DMS114 treated with DMSO at 0.1 percent for 48 hours (cell line): ENCODE data around the gene BCL2A1.
"Not testable (repeated sequence)": the region's sequence is repeated elsewhere in the genome, so short reads cannot be mapped to it uniquely, and the experiment has no call there.

Experiments
- DNase-seq: peaks from one replicate; lab custom pipeline; 2025; ENCODE audit not compliant: unreplicated experiment; lab: John Stamatoyannopoulos, UW

The BCL2A1 gene

DNA sequence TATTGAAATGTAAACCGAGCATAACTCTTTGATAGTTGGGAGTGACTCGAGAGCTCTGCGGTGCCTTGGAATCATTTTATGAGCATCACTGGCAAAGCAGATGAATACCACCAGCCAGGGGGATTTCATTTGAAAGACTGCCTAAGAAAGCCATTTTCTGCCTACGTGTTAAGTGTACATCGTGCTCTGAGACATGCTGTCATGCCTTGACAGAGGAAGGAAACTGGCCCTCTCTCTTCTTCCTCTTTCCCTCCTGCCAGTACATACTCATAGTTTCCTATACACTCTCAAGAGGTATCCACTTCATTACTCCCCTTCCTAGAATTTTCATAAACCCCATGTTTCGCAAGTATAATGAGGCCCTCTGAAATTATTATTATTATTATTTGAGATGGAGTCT is 8.8 kb downstream of the BCL2A1 start:
- DNase-seq: no peak

DNA sequence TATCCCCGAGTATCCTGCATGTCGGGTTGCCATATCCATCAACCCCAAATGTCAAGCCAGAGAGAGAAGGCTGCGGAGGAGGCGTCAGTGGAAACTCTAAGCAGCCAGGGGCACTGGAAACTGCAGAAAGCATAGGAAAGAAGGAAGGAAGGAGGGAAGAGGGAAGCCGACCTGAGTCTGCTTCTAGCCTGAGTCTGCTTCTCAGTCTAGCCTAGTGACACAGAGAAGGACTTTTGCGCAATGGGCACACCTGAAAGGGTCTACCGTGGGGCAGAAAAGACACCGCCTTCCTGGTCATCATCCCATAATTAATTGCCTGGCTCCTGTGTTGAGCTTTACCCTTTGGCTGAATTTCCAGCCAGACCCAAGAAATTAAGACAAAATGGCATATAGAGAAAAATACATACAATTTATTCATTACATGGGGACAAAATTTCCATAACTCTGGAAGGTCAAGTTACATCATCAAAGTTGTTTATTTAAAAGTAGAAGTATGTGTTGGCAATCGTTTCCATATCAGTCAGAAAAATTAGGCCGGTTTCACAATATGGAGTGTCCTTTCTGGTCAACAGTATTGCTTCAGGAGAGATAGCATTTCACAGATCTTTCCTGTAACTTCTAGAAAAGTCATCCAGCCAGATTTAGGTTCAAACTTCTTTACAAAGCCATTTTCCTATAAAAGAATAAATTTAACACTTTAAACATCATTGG is 10.3 kb downstream of the BCL2A1 start:
- no peak for DNase-seq

DNA sequence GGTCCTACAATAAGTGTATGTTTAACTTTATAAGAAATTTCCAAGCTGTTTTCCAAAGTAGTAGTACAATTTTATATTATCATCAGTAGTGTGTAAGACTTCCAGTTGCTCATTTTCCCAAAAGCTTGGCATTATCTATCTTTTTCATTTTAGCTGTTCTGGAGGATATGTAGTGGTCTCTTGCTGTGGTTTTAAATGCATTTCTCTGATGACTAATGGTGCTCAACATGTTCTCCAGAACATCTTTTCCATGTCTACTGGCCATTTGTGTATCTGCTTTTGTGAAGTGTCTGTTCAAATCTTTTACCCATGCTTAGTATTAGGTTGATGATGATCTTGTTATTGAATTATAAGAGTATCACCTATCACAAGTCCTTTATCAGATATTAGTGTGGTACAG is 13.3 kb downstream of the BCL2A1 start:
- no peak for DNase-seq

DNA sequence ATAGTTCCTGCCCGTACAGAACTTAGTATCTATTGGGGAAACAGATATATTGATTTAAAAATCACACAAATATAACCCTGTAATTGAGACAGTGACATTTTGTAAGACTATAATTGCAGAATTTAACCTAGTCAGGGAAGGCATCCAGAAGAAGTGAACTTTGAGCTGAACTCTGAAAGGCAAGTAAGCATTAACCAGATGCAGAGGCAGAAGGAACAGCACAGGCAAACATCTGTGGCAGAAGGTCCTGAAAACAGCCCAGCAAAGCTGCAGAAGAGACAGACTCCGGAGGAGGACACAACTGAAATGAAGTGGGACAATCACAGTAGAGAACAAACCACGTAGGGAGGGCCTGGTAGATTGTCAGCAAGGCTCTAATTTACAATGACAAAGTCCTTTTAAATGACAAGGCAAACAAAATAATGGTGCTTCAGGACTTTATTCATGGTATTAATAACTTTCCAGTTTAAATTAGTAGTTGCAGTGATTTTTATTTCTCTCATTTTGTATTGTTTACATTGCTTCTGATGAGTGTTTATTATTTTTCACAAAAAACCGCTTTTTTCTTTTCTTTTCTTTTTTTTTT is 14.5 kb downstream of the BCL2A1 start:
- DNase-seq: no peak

DNA sequence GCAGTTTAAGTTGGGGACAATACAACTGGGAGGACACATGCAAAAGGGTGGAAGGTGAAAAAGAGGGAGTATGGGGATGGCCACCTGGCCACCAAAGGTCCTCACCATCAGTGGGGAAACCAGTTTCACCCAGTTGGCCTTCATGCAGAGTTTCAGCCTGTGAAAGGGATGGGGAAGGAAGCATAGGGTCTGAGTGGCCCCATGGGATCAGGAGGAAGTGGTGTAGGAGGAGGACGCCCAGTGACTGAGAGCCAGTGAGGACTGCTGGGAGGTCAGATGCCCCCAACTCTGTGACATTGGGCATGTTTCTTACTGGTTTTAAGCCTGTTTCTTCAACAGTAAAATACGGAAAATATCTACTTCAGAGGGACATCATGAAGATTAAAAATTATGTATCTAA is 16.3 kb downstream of the BCL2A1 start:
- no peak for DNase-seq

DNA sequence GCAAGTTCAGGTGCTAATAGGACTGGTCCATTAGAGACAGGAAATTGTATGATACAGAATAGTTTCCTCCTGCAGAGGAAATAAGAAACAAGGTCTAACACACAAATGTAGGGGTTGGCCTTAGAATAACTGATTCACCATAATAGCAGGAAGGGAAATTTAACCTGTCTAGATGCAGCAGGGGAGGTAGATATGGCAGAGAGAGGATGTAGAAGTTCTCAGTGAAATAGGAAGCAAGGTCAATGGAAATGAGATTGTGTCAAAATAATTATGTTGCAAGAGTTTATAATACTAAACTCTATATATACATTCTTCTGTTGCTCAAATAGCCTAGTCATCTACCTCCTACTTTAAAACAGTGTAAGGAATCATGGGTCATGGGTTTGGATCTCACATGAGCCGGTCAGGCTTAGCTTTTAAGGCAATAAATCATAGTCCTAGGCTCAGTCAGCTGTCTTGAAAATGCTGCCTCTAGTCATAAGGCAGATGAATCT is 17.0 kb downstream of the BCL2A1 start:
- DNase-seq: no peak

DNA sequence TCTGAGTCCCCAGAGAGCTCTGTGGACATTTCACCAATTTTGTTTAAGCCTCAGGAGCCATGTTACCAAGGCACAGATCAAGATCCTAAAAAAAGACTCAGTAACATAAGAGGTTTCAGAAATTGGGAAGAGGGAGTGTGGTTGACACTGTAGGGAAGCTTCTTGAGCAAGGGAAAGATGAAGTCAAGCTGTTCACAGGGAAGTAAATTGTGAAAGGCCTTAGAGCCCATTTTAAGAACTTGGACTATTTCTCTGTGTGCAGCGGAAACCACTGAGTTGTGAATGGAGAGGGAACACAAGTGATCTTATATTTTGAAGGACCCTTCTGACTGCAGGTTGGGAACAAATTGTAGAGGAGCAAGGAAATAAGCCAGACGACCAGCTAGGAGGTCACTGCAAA is 18.7 kb downstream of the BCL2A1 start:
- no peak for DNase-seq

DNA sequence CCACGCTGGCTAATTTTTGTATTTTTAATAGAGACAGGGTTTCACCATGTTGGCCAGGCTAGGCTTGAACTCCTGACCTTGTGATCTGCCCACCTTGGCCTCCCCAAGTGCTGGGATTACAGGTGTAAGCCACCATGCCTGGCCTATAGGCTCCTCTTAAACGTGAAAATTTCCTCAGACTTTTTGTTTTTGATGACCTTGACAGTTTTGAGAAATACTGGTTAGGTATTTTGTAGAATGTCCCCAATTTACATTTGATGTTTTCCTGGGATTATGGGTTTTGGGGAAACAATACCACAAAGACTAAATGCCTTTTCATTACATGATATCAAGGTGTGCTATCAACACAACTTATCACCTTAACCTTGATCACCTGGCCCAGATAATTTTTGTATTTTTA is 20.7 kb downstream of the BCL2A1 start:
- DNase-seq: no peak

DNA sequence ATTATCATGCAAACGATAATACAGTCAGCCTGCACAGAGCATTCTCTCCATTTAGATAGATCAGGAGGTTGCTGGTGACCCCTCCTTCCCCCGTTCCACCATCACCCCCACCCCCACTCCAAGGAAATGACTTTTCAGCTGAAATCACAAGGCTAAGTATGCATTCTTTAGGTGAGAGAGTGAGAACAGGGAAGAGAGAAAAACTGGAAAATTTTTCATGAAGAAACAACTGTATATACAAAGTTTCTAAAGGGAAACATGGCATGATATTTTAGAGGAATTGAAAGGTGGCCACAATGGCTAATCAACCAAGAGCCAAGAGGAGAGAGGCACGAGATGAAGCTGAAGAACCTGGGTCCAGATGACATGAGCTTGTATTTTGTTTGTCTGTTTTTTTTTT is 22.2 kb downstream of the BCL2A1 start:
- DNase-seq: no peak

DNA sequence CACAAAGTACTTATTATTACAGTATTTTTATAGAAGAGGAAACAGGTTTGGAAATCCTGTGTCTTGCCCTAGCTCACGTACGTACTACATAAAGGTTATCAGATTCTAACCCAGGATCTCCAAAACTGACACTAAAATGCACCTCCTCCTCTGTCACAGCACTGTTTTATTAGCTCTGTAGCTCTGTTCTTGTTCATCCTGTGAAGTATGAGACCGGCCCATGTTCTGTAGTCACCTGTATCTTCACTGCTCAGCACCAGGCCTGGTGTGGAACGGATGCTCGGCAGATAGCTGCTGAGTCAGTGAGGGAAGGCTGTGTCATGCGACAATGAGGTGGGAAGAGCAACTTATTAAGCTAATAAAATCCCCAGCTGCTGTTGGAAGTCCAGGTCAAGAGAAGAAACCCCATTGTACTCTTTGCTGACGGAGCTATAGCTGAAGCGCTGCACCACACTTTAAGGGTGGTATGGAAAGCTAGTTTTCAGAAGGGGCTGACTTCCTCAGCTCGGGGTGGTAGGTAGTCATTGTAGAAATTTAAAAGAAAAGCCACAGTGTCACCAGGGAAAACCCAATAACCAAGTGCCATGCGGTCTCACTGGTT is 22.8 kb downstream of the BCL2A1 start:
- no peak for DNase-seq

DNA sequence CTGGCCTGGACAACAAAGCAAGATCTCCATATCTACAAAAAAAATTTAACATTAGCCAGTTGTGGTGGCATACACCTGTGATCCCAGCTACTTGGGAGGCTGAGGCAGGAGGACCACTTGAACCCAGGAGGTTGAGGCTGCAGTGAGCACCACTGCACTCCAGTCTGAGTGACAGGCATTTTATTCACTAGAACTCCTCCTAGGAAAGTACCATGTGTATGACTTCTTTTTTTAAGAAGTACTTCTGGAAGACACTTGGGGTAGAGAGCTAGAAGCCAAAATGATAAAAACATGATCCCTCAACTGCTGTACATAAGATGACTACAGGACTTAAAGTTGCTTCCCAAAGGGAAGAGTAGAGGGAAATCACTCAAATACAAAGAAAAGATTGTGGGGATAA is 24.0 kb downstream of the BCL2A1 start:
- no peak for DNase-seq

DNA sequence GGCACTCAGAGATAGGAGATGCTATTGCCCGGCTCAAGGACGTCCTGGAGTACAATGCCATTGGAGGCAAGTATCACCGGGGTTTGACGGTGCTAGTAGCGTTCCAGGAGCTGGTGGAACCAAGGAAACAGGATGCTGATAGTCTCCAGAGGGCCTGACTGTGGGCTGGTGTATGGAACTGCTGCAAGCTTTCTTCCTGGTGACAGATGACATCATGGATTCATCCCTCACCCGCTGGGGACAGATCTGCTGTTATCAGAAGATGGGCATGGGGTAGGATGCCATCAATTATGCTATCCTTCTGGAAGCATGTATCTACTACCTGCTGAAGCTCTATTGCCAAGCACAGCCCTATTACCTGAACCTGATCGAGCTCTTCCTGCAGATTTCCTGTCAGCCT is 26.4 kb downstream of the BCL2A1 start:
- DNase-seq: no peak

DNA sequence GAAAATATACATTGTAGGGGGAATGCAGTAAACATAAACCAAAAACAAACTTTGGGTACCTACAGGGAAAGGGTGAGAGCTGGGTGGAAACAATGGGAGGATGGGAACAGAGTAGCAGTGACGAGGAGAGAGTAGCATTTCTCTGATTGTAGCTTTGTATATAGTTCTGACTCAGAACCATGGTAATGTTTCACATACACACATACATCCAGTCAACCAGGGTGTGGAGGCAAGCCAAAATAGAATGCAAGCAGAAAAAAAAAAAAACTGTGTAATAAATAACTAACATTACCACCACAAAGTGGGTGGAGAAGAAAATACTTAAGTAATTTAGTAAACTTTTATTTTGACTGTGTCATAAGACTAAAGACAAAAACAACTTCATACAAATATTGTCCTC is 27.2 kb downstream of the BCL2A1 start:
- DNase-seq: no peak

DNA sequence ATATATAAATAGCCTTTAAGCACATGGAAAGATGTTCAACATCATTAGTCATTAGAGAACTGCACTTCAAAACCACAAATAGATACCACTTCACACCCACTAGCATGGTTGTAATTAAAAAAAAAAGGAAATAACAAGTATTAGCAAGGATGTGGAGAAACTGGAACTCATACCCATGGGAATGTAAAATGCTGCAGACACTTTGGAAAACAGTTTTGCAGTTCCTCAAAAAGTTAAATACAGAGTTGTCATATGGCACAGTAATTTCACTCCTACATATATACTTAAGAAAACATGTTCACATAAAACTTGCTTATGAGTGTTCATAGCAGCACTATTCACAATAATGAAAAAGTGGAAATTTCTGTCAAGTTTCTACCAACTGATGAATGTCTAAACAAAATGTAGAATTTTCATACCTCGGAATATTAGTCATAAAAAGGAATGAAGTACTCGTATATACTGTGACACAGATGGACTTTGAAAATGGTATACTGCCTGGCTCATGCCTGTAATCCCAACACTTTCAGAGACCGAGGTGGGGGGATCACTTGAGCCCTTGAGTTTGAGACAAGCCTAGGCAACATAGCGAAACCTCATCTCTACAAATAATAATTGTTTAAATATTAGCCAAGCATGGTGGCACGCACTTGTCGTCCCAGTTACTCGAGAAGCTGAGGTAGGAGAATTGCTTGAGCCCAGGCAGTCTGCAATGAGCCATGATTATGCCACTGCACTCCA is 28.1 kb downstream of the BCL2A1 start:
- no peak for DNase-seq

DNA sequence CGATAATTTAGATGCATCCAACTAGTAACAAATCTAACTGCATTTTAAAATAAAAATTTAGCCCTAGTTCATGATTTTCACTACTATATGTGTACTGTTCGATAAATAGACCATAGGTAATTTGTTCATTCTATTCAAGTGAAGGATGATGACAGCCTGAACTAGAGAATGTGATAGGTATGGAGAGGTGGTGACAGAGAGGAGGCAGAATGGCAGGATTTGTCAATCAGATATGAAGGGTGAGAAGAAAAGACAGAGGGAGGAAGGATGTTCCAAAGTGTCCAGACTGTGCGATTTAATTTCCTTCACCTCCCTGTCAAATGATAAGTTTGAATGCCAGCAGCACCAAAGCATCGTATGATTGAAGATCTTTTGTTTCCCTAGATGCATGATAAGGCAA is 31.6 kb downstream of the BCL2A1 start:
- no peak for DNase-seq

DNA sequence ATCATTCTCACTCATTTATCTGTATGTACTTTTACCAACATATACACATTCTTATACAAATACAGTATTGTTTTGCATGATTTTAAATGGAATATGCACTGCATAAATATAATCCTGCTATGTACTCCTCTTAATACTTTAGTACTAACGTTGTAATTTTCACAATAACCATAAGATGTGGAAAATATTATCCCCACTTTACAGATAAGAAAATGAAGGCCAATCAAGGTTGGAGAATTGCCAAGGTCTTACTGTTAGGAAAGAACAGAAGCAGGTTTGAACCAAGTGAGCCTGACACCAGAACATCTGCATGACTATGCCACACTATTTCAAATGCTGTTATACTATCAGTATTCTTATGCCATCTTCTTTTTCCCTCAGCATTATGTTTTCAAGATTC is 32.9 kb downstream of the BCL2A1 start:
- DNase-seq: no peak

DNA sequence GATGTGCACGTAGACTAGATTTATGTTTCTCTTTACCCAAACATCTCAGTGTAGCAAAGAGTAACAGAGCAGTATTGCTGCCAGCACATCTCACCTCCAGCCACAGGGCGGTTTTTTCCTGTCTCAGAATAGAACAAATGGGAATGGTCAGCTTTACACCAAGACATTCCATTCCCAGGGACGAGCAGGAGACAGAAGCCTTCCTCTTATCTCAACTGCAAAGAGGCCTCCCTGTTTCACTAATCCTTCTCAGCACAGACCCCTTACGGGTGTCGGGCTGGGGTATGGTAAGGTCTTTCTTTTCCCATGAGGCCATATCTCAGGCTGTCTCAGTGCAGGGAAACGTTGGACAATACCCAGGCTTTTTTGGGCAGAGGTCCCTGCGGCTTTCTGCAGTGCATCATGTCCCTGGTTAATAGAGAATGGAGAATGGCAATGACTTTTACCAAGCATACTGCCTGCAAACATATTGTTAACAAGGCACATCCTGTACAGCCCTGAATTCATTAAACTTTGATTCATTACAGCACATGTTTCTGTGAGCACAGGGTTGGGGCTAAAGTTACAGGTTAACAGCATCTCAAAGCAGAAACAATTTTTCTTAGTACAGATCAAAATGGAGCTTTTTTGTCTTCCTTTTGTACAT is 35.3 kb downstream of the BCL2A1 start:
- DNase-seq: not testable (repeated sequence)

DNA sequence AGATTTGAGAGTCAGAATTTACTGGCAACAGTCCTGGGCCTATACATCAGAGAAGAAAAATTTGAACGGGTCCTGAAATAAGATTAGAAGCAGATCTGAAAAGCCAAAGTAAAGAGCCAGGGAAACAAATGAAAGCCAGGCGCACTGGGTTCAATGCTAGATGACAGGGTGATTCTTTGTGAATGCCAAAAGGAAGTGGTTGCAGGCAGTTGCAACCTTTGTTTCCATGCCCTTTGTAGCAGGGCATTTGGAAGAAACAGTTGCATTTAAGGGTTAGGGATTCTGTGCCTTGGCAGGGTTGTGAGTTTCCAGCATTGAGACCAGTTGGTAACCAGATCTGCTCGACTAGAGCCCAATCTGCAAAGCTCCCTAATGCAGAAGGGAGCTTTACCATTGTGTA is 37.8 kb downstream of the BCL2A1 start:
- DNase-seq: no peak

DNA sequence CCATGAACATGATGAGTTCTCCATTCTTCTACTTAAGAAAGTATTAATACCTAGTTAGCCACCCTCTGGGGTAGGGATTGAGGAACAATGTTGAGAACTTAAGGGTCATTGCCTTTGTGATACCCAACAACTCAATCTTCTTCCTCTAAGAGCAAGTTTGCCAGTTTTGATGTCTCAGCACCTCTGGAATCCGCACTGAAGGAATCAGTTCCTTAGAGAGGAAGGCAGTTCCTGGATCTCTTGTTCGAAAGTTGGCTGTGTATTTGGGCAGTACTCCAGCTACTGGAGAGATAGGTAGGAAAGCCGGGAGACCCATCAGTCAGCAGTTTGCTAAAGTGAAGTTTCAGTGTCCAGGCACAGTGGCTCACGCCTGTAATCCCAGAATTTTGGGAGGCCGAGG is 38.5 kb downstream of the BCL2A1 start:
- no peak for DNase-seq

DNA sequence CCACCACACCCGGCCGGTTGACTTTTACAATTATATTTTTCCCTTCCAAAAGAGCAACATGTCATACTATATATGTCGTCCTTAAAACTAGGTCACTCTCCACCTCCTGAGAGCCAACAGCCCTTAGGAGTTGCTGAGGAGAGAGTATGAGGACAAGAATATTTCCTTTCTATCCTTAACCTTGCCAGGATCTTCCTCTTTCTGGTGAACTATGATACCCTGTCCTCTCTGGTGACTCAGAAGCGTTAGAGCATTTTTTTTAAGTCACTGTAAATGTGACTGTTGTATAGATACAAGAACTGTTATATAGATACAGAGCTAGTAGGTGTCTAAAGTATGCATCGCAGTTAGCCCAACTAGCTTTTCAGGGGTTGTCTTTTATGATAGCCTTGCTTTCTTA is 40.5 kb downstream of the BCL2A1 start:
- no peak for DNase-seq

DNA sequence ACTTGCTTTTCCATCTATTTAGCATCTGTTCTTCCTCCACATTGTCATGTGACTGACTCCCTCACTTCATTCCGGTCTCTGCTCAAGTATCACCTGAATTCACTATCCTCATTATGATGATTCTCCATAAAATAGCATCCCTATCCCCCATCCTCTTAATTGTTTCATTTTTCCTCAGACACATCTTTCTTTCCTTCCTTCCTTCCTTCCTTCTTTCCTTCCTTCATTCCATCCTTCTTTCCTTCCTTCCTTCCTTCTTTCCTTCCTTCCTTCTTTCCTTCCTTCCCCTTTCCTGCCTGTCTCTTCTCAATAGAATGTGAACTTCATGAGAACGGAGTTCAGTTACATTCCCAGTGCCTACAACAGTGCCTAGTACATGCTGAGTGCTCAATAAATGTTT is 41.6 kb downstream of the BCL2A1 start:
- DNase-seq: no peak
